ENCODE data around the gene SECISBP2. TPM values are rescaled to one million over a fixed set of nuclear protein-coding genes. Genes with fewer than 3 reads are reported as not detected.

Gene SECISBP2
- total and polyA plus RNA-seq, 2 of the 13 experiments (the other 11 are each of a cell fraction or from before 2014, with no cell fraction given), result 32.4 to 38.0 TPM

- TF ChIP-seq HES4 (CRISPR knock-in tag; IDR thresholded peaks at IDR 0.05; ENCODE audit: borderline replicate concordance), result no peak
- TF ChIP-seq, protein P1, sequence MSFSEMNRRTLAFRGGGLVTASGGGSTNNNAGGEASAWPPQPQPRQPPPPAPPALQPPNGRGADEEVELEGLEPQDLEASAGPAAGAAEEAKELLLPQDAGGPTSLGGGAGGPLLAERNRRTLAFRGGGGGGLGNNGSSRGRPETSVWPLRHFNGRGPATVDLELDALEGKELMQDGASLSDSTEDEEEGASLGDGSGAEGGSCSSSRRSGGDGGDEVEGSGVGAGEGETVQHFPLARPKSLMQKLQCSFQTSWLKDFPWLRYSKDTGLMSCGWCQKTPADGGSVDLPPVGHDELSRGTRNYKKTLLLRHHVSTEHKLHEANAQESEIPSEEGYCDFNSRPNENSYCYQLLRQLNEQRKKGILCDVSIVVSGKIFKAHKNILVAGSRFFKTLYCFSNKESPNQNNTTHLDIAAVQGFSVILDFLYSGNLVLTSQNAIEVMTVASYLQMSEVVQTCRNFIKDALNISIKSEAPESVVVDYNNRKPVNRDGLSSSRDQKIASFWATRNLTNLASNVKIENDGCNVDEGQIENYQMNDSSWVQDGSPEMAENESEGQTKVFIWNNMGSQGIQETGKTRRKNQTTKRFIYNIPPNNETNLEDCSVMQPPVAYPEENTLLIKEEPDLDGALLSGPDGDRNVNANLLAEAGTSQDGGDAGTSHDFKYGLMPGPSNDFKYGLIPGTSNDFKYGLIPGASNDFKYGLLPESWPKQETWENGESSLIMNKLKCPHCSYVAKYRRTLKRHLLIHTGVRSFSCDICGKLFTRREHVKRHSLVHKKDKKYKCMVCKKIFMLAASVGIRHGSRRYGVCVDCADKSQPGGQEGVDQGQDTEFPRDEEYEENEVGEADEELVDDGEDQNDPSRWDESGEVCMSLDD (CRISPR knock-in tag; IDR thresholded peaks at IDR 0.05; ENCODE audit: borderline replicate concordance), result no peak
- TF ChIP-seq PITX1 (CRISPR knock-in tag; IDR thresholded peaks at IDR 0.05), result peak; percentile 58; the same call in 1 of the 2 replicates
- TF ChIP-seq TCF7L2 (IDR thresholded peaks at IDR 0.05; ENCODE audit: low read depth, low read length), result no peak
- TF ChIP-seq, protein P2, sequence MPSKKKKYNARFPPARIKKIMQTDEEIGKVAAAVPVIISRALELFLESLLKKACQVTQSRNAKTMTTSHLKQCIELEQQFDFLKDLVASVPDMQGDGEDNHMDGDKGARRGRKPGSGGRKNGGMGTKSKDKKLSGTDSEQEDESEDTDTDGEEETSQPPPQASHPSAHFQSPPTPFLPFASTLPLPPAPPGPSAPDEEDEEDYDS (CRISPR knock-in tag; IDR thresholded peaks at IDR 0.05), result peak; percentile 49; the same call in 1 of the 2 replicates
- TF ChIP-seq SP140L (CRISPR knock-in tag; IDR thresholded peaks at IDR 0.05; ENCODE audit: borderline replicate concordance), result no peak
- peak; percentile 27; the same call in 1 of the 2 replicates for TF ChIP-seq ZBED4 (CRISPR knock-in tag; IDR thresholded peaks at IDR 0.05; ENCODE audit: borderline replicate concordance)
- peak; percentile 59; the same call in 1 of the 2 replicates for TF ChIP-seq ZNF335 (CRISPR knock-in tag; IDR thresholded peaks at IDR 0.05)
- no peak for TF ChIP-seq ZKSCAN5 (CRISPR knock-in tag; IDR thresholded peaks at IDR 0.05)
- TF ChIP-seq ZNF83 (CRISPR knock-in tag; IDR thresholded peaks at IDR 0.05; ENCODE audit: borderline replicate concordance), result no peak
- 0 out of 2 replicates have a peak, but pooled peaks have one; percentile 23 for TF ChIP-seq ZNF264 (CRISPR knock-in tag; IDR thresholded peaks at IDR 0.05)
- TF ChIP-seq GTF3A (CRISPR knock-in tag; conservative IDR thresholded peaks at IDR 0.05), result no peak
- TF ChIP-seq SIX4 (CRISPR knock-in tag; IDR thresholded peaks at IDR 0.05), result peak; percentile 88
- no peak for TF ChIP-seq KDM5A (IDR thresholded peaks at IDR 0.05; ENCODE audit: borderline replicate concordance, low read length)
- TF ChIP-seq ZFP62 (CRISPR knock-in tag; IDR thresholded peaks at IDR 0.05), result no peak
- TF ChIP-seq ZNF747 (CRISPR knock-in tag; IDR thresholded peaks at IDR 0.05; ENCODE audit: borderline replicate concordance), result 0 out of 2 replicates have a peak, but pooled peaks have one; percentile 34
- TF ChIP-seq PAF1 (CRISPR knock-in tag; IDR thresholded peaks at IDR 0.05), result no peak
- TF ChIP-seq ZNF33B (CRISPR knock-in tag; IDR thresholded peaks at IDR 0.05), result no peak
- no peak for TF ChIP-seq TRIM24 (CRISPR knock-in tag; IDR thresholded peaks at IDR 0.05)
- TF ChIP-seq FOXP4 (CRISPR knock-in tag; IDR thresholded peaks at IDR 0.05), result peak; percentile 99
- peak; percentile 36; the same call in 1 of the 2 replicates for TF ChIP-seq ZNF547 (CRISPR knock-in tag; IDR thresholded peaks at IDR 0.05)
Observed at GRCh38 chr9:89350988-89351557, 32.8 kb downstream of the SECISBP2 start (continued).
